HG03108 (cell line): ENCODE data around the gene GALR2.

ENCODE experiments used
- ATAC-seq: cut with Tn5 transposase; IDR thresholded peaks from one replicate; pipeline ENCODE4 v1.9.1; 2021; ENCODE audit warnings: moderate library complexity; ENCODE audit not compliant: unreplicated experiment

Gene GALR2

GRCh38 chr17:76092526-76093413 is 18.2 kb downstream of the GALR2 start:
- no peak for ATAC-seq

DNA sequence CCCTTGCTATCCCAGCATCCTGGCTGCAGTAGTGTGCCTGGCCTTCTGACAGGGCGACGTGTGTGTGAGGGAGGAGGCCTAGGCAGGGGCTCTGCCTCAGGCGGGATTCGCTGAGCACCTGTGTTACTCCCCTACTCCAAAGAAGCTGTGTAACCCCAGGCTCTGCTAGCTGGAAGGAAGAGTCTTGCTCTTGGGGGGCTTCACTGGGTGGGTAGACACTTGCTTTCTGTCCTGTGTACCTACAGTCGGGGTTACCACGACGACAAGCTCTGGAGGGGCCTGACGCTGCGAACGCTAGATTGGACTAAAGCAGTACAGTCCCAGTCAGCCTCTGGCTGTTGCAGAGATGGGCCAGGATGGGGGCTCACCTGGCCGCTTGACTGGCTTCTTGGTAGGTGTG is 19.5 kb downstream of the GALR2 start:
- no peak for ATAC-seq

- no peak for ATAC-seq
These were observed 21.4 kb downstream of the GALR2 start for GRCh38 chr17:76095943-76096342.

GRCh38 chr17:76097716-76098295 is 23.2 kb downstream of the GALR2 start:
- ATAC-seq: no peak

DNA sequence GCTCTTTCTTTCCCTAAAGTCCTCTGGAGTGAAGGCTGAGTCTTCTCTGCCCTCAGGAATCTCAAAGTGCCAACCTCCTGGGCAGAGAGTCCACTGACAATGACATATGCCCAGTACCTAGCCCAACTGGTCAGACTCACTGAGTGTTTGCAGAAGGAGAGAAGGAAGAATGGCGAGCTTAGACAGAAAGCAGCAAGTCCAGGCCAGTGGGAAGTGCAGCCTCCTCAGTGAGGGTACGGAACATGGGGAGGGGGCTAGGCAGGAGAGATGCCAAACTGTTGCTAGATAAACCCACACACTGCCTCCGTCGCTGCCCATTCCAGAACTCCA is 28.3 kb downstream of the GALR2 start:
- ATAC-seq: no peak

GRCh38 chr17:76103274-76104139 is 28.9 kb downstream of the GALR2 start, which contains the start of gene EXOC7:
TSS of gene EXOC7 (minus strand) at chr17:76103787. CDS start at chr17:76103692, 95 bp downstream.
- ATAC-seq: peak; percentile 77

- no peak for ATAC-seq
These were observed 29.7 kb downstream of the GALR2 start for GRCh38 chr17:76104140-76104895.

DNA sequence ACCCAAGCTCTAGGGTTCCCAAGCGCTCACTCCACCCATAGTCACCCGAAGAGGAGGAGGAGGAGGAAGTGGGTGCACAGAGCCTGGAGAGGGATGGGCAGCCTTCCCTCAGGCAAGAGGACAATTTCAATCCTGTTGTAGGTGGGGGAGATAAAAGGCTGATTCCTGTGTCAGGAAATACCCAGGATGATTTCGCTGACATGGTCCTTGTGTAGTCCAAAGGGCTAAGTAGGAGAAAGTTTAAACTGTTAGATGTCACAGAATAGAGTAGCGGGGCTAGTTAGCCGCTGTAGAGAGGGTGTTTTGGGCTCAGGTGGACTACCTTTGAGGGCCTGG is 30.3 kb downstream of the GALR2 start:
- ATAC-seq: no peak

DNA sequence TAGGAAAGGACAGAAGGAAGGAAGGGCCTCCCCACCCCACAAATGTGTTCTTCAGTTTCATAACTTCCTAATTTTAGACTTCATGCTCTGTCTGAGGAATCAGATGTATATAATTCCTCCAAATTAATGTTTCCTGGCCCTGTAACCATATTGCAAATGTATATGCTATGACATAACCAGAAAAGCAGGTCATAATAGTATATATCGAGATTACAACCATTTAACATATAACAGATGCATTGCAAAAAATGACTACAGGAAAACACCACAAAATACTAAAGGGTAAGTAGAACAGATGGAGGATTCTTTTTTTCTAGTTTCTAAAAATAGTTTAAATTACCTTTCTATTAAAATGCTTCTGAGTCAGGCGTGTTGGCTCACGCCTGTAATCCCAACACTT is 32.1 kb downstream of the GALR2 start:
- no peak for ATAC-seq

GRCh38 chr17:76107509-76107908 is 32.9 kb downstream of the GALR2 start:
- ATAC-seq: no peak

DNA sequence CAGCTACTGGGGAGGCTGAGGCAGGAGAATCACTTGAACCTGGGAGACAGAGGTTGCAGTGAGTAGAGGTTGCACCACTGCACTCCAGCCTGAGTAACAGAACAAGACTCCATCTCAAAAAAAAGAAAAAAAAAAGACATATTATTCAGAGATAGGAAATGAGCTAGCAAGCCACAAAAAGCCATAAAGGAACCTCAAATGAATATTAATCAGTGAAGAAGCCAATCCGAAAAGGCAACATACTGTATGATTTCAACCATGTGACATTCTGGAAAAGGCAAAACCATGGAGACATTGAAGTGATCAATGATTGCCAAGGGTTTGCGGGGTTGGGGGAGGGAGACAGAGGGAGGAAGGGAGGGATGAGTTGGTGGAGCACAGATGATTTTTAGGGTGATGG is 37.4 kb downstream of the GALR2 start:
- ATAC-seq: no peak

DNA sequence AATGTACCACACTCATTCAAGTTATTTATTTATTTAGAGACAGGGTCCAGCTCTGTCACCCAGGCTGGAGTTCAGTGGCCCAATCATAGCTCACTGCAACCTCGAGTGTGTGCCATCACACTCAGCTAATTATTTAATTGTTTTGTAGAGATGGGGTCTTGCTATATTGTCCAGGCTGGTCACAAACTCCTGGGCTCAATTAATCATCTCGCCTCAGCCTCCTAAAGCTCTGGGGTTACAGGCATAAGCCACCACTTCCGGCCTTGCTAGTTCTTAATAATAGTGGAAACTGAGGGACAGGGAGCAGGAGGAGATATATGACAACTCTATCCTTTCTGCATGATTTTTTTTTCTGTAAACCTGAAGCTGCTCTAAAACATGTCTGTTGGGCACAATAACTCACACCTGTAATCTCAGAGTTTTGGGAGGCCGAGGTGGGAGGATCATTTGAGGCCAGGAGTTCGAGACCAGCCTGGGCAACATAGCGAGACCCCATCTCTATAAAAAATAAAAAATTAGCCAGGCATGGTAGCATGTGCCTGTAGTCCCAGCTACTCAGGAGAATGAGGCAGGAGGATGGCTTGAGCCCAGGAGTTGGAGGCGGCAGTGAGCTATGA is 40.7 kb downstream of the GALR2 start:
- no peak for ATAC-seq

GRCh38 chr17:76119409-76120371 is 45.1 kb downstream of the GALR2 start:
- no peak for ATAC-seq

GRCh38 chr17:76120658-76121008 is 46.1 kb downstream of the GALR2 start:
- no peak for ATAC-seq

DNA sequence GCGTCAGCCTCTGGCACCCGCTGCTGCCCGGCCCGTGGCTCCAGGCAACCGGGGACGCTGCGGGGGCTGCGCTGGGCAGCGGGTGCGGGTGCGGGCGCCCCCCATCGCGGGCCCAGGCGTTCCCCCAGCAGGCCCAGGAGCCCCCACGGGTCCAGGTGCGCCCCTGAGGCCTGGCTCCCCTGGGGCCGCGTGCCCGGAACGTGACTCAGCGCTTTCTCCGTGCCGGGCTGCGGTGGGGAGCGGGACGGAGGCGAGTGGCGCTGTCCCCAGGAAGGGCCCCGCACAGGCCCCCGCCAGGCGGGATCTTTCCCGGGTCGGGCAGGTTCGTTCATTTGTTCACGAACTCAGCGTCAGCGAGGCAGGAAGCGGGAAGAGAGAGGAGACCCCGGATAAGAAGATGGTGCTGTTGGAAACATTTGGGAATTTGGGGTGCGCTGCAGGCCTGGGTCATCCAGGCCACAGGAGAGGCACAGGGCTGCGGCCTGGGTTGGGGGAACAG is 47.4 kb downstream of the GALR2 start:
- no peak for ATAC-seq

DNA sequence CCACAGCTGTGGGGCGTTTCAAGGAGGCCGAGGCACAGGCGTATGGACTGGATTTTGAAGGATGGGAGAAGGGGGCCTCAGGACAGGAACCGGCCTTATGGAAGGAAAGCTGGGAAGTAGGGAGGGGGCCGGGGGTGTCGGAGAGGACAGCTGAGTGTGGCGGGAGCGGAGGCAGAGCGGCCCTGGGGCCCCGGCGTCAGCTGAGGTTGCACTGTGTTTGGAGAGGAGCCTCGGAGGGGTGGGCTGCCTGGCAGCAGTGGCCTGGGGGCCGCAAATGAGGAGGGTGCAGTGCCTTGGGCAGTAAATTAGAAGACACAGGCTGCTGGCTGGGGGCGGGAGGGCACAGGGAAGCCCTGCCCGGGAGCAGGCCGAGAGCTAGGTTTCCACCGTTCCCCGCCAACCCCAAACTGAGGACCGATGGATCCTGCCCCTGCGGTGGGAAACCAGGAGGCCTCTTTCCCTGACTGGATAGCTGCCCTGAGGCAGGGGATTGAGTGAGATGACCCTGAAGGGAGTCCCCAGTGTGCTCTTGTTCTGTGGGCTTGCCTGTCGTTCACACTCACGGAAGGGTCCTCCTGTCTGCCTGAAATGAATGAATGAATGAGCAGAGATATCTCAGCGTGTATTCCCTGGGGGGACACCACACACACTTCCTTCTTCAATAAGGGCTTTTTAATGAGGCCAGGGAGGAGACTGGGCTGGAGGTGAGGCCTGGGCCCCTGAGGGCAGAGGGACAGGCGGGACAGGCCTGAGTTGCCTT is 48.0 kb downstream of the GALR2 start:
- no peak for ATAC-seq

- no peak for ATAC-seq
These were observed 48.6 kb downstream of the GALR2 start for GRCh38 chr17:76123191-76123499.

DNA sequence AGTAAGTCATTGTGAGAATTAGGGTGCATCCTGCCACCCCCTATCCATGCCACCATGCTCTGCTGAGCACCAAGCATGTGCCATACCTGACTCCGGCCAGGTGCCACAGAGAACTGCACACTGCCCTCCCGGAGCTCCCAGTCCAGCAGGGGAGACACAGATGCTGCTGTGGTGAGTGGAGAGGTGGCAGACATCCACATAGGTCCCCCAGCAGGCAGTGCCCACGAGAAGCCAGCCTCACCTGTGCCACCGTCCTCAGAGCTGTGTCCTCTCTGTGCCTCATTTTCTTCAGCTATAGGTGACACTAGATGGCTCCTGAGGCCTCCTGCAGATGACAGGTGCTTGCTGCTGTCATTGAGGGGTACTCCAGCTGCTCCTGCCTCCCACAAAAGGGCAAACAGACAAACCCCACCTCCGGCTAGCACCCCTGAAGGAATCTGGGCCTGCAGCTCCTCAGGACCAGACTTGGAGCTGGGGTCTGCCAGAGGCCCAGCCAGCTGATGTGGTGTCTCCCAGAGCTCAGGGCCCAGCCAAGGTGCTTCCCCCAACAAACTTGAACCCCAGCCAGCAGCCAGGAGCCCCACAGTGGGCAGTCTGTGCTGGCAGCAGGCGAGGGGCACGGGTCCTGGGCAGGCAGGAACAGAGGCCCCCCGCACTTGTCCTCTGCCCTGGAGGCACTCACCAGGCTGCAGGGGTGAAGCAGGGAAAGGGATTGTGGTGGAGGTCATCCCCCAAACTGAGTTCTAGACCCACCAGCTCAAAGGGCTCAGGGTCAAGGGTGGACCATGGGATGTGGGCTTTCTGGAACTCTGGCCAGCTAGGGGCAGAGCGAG is 49.4 kb downstream of the GALR2 start:
- ATAC-seq: no peak
